ENCODE measurements around the gene PYGM. TPM values are rescaled to one million over a fixed set of nuclear protein-coding genes. Genes with fewer than 3 reads are reported as not detected.

Gene PYGM
- total RNA-seq, 4 donors from 2014 or later: 1.1 to 2.7 (median 1.2) TPM

DNA sequence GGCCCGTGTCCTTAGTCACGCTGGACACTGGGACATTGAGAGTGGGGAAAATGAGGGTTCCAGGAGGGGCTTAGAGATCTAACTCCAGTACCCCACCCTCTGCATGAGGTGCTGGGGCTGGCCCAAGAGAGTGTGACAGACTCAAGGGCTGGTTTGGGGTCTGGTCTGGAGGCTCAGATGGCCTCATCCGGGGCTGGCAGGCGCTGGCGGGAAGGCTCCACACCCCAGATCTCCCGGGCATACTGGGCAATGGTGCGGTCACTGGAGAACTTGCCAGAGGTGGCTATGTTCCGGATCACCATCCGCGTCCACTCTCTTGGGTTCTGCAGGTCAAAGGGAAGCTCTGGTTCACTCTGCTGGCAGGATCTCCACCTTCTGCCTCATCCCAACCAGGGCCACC is 13.3 kb downstream of the PYGM start:
- WGBS: 83% methylated on average over 5 of the region's 10 CpGs
- Histone ChIP-seq H3K4me3 (no peak overlapping the region), H3K27ac (peak overlapping the region; percentile 28), H3K27me3 (peaks cover 37% of the 10 kb centered on the region), H3K36me3 (no peaks in the 10 kb centered on the region), H3K9me3 (no peaks in the 10 kb centered on the region), H3K4me1 (peaks cover 44% of the 10 kb centered on the region)
- TF ChIP-seq, protein P1, sequence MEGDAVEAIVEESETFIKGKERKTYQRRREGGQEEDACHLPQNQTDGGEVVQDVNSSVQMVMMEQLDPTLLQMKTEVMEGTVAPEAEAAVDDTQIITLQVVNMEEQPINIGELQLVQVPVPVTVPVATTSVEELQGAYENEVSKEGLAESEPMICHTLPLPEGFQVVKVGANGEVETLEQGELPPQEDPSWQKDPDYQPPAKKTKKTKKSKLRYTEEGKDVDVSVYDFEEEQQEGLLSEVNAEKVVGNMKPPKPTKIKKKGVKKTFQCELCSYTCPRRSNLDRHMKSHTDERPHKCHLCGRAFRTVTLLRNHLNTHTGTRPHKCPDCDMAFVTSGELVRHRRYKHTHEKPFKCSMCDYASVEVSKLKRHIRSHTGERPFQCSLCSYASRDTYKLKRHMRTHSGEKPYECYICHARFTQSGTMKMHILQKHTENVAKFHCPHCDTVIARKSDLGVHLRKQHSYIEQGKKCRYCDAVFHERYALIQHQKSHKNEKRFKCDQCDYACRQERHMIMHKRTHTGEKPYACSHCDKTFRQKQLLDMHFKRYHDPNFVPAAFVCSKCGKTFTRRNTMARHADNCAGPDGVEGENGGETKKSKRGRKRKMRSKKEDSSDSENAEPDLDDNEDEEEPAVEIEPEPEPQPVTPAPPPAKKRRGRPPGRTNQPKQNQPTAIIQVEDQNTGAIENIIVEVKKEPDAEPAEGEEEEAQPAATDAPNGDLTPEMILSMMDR (IDR thresholded peaks at IDR 0.05): no peak
- no peak for TF ChIP-seq POLR2A (IDR thresholded peaks at IDR 0.05)
- TF ChIP-seq EP300 (IDR thresholded peaks at IDR 0.05): no peak
- TF ChIP-seq POLR2AphosphoS5 (IDR thresholded peaks at IDR 0.05): no peak
- no peak for DNase-seq (ENCODE audit: low spot score in 2 of 2)

DNA sequence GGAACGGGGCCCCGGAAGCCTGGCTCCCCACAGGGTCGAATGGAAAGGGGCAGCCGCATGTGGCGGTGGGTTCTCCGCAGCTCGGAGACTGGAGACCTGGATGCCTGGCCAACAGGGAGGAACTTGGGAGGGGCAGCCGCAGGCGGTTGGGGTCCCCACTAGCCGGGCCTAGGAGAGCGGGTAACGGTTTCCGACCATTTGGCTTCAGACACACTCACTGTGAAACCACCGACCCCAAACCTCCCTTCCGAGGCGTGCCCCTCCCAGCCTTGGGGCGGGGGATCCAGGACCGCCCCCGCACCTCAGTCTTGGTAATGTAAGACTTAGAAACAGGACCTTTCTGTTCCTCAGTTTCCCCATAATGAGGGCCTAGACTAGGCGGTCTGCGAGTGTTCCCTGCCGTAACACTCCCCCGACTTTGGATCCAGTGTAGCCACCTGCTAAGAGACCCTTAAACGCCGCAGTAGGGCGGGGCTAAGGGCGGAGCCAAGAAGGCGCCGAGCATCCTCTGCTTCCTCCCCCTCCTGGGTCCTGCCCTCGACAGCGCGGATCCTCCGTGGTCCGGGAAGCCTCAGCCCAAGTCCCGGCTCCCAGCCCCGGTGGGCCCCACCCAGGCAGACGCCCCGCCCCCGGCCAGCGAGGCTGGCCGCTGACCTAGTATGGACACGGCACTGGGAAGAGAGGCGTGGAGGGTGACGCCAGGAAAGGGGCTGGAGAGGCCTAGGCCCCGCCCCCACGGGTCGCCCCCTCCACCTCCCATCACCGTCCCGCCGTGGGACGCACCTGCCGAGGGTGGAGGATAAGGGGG is 14.0 kb downstream of the PYGM start:
- H3K4me3 ChIP-seq: peak overlapping the region; percentile 45

DNA sequence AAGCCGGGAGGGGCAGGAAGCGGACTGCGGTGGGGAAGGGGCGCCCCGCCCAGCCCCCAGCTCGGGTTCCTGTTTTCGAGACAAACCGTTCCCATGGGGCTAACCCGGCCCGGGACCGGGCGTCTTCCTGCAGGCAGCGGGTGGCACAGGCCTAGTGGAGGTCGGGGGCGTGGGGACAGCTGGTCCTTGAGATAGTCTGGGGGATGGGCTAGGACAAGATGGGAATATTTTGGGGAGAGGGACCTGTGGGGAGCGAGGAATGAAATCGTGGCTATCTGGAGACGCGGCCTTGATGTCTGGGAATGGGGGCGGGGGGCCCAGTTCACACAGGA is 14.6 kb downstream of the PYGM start:
- peak overlapping the region; percentile 69 for H3K27ac ChIP-seq
- H3K4me1 ChIP-seq: peaks cover 44% of the 10 kb centered on the region
- 0% methylated on average over 6 of the region's 20 CpGs for WGBS
- peak; percentile 89 to 91 for DNase-seq (ENCODE audit: low spot score in 2 of 2)
- H3K4me3 ChIP-seq: peak overlapping the region; percentile 45
- H3K9me3 ChIP-seq: no peaks in the 10 kb centered on the region
- no peak for TF ChIP-seq EP300 (IDR thresholded peaks at IDR 0.05)
- no peak for TF ChIP-seq POLR2A (IDR thresholded peaks at IDR 0.05)
- TF ChIP-seq POLR2AphosphoS5 (IDR thresholded peaks at IDR 0.05): no peak
- TF ChIP-seq, protein P1 (IDR thresholded peaks at IDR 0.05): no peak
- no peaks in the 10 kb centered on the region for H3K36me3 ChIP-seq
- peaks cover 43% of the 10 kb centered on the region for H3K27me3 ChIP-seq

More for the DNA sequence above, 14.0 kb downstream of the PYGM start:
- Histone ChIP-seq H3K4me1 (peaks cover 44% of the 10 kb centered on the region), H3K36me3 (no peaks in the 10 kb centered on the region), H3K9me3 (no peaks in the 10 kb centered on the region), H3K27ac (peak overlapping the region; percentile 69), H3K27me3 (peaks cover 43% of the 10 kb centered on the region)
- peak; percentile 90 for DNase-seq (ENCODE audit: low spot score in 2 of 2)
- 4% methylated on average over 39 of the region's 52 CpGs for WGBS
- TF ChIP-seq POLR2A (IDR thresholded peaks at IDR 0.05) (peak in 1 of 2 donors; percentile 32), EP300 (IDR thresholded peaks at IDR 0.05) (no peak)

DNA sequence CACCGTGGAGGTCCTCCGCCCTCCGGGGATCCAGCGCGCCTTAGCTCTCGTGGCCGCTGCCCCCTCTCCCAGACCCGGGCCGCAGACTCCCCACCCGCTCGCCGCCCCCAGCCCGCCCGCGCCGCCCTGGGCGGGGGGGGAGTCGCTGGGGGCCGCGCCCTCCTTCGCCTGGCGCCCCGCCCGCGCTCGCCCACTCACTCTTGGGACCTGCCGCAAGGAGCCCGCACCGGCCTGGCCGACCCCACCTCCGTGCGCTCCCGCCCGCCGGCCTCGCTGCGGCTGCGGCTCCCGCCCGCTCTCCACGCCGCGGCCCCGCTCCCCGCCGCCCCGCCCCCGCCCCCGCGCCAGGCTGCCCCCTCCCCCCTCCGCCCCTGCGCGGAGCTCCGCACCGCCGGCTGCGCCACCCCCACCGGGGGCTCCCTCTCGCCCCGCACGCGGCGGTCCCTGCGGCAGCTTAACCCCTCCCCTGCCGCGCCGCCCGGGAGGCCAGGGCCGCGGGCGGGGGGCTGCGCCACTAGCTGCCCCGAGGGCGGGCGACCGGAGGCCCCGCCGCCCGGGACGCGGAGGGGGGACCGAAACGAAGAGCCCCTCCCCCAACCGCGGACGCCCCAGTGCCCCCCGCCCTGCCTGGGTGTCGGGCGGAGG is 15.1 kb downstream of the PYGM start:
- WGBS: no CpG with 5 or more reads among the region's 89 CpGs
- H3K4me3 ChIP-seq: peak overlapping the region; percentile 45

DNA sequence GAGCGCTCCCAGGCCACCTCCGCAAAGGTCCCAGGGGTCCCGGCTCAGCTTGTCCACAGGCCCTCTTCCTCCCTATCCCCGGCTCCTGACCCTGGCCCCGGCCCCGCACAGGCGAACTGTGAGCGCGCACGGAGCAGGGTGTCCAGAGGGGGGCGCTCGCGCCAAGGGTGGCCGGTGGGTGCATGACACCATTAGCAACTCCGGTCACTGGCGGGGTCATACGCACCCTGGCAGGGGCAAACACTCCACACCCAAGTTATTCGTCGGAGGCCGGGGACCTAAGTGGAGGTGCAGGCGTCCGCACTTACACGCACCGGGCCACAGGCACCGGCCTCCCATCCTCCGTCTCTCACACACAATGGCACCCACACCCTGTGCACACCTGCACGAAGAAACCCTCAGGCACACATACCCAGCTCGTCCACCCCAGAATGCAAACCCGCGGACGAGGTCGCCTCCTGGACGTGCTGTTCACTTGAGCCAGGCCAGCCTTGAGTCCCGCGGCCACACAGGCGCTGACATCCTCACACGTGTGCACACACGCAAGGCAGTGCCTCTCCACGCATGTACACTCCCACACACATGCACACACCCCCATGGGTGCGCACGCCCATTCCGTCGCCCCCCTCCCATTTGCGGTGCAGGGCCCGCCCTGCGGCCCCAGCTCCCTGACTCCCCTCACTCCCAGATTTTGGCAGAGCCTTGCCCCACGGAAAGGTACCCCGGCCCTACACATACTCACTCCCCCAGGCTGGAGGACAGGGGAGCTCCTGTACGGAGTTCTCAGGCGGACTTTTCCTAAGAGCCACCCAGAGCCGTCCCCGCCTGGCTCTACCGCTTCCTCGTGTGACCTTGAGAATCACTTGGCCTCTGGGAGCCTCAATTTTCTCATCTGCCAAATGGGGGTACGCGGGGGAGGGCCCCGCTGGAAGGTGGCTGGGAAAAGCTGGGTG is 15.9 kb downstream of the PYGM start, which contains the start of gene RASGRP2:
RASGRP2 (minus strand) TSS at position 552 of the 953 bp plus-strand sequence. CDS start 1,276 bp downstream, outside the sequence.
- 2% methylated on average over 14 of the region's 57 CpGs for WGBS
- peaks cover 44% of the 10 kb centered on the region for H3K4me1 ChIP-seq
- peaks cover 43% of the 10 kb centered on the region for H3K27me3 ChIP-seq

More for the DNA sequence above, 15.1 kb downstream of the PYGM start:
- no peaks in the 10 kb centered on the region for H3K36me3 ChIP-seq
- no peaks in the 10 kb centered on the region for H3K9me3 ChIP-seq
- H3K4me1 ChIP-seq: peaks cover 44% of the 10 kb centered on the region
- peak overlapping the region; percentile 69 for H3K27ac ChIP-seq
- no peak for TF ChIP-seq POLR2A (IDR thresholded peaks at IDR 0.05)
- no peak for TF ChIP-seq POLR2AphosphoS5 (IDR thresholded peaks at IDR 0.05)
- TF ChIP-seq, protein P1 (IDR thresholded peaks at IDR 0.05): no peak
- TF ChIP-seq EP300 (IDR thresholded peaks at IDR 0.05): no peak
- peaks cover 43% of the 10 kb centered on the region for H3K27me3 ChIP-seq
- no peak for DNase-seq (ENCODE audit: low spot score in 2 of 2)

More for the DNA sequence above, 15.9 kb downstream of the PYGM start, which contains the start of gene RASGRP2:
- DNase-seq (ENCODE audit: low spot score in 2 of 2): peak; percentile 89 to 90
- no peak for TF ChIP-seq POLR2AphosphoS5 (IDR thresholded peaks at IDR 0.05)
- no peak for TF ChIP-seq EP300 (IDR thresholded peaks at IDR 0.05)
- TF ChIP-seq POLR2A (IDR thresholded peaks at IDR 0.05): no peak
- TF ChIP-seq, protein P1 (IDR thresholded peaks at IDR 0.05): peak; percentile 50 to 61
- Histone ChIP-seq H3K27ac (peak within 1 kb of the TSS; percentile 70), H3K9me3 (no peaks in the 10 kb centered on the region), H3K36me3 (no peaks in the 10 kb centered on the region), H3K4me3 (peak within 1 kb of the TSS; percentile 45)
